Endodermal cell (in vitro differentiated cells): ENCODE results near the gene ARID4B. TPM values are rescaled to one million over a fixed set of nuclear protein-coding genes. Genes with fewer than 3 reads are reported as not detected.

Source experiments
- DNase-seq: peaks from one replicate; pipeline ENCODE4 v3.0.0-alpha.2; 2017
- H3K27ac ChIP-seq: 2 replicates; pipeline ENCODE4 v1.5.1; 2013; ENCODE audit warnings: mild to moderate bottlenecking, low read depth, low read length, moderate library complexity
- H3K27me3 ChIP-seq: 2 replicates; pipeline ENCODE4 v1.6.1; 2013; ENCODE audit warnings: mild to moderate bottlenecking, low read length, moderate library complexity; ENCODE audit not compliant: insufficient read depth, control insufficient read depth, poor library complexity, severe bottlenecking
- H3K36me3 ChIP-seq: 2 replicates; pipeline ENCODE4 v1.7.0; 2013; ENCODE audit warnings: mild to moderate bottlenecking, low read length, moderate library complexity; ENCODE audit not compliant: control insufficient read depth, insufficient read depth
- H3K4me1 ChIP-seq: one replicate; pipeline ENCODE4 v1.7.0; 2013; ENCODE audit warnings: low read length; ENCODE audit not compliant: control insufficient read depth, insufficient read depth
- H3K4me3 ChIP-seq: 2 replicates; pipeline ENCODE4 v1.5.1; 2013; ENCODE audit warnings: mild to moderate bottlenecking, low read length, moderate library complexity
- H3K9ac ChIP-seq: 2 replicates; pipeline ENCODE4 v1.6.1; 2013; ENCODE audit warnings: mild to moderate bottlenecking, low read length, moderate library complexity; ENCODE audit not compliant: poor library complexity, severe bottlenecking; ENCODE audit errors: extremely low read depth
- H3K9me3 ChIP-seq: 2 replicates; pipeline ENCODE4 v1.6.1; 2013; ENCODE audit warnings: mild to moderate bottlenecking, low read length, moderate library complexity; ENCODE audit not compliant: control insufficient read depth
- H3K27ac Mint-ChIP-seq: 2 replicates; pipeline ENCODE4 v1.8.0; 2020; ENCODE audit warnings: mixed read lengths
- H3K27me3 Mint-ChIP-seq: 2 replicates; pipeline ENCODE4 v1.8.0; 2021; ENCODE audit warnings: mild to moderate bottlenecking, mixed read lengths; ENCODE audit not compliant: insufficient read depth
- H3K36me3 Mint-ChIP-seq: 2 replicates; pipeline ENCODE4 v1.8.0; 2020; ENCODE audit warnings: low read depth, mixed read lengths
- H3K4me1 Mint-ChIP-seq: 2 replicates; pipeline ENCODE4 v1.8.0; 2020; ENCODE audit warnings: mixed read lengths
- H3K4me3 Mint-ChIP-seq: 2 replicates; pipeline ENCODE4 v1.8.0; 2020; ENCODE audit warnings: mild to moderate bottlenecking, moderate library complexity, mixed read lengths
- H3K9me3 Mint-ChIP-seq: 2 replicates; pipeline ENCODE4 v1.8.0; 2020; ENCODE audit warnings: mild to moderate bottlenecking, mixed read lengths
- CTCF ChIP-seq: fragments of 200-600 bp; sonication (generic); conservative IDR thresholded peaks from 2 replicates; pipeline ENCODE4 v1.5.0; 2021; ENCODE audit warnings: antibody characterized with exemption, mild to moderate bottlenecking
- WGBS, 2 experiments: methylation state at CpG; one replicate each; pipeline versions ENCODE4 v1.1.5 to v1.1.7; 2013; ENCODE audit warnings: missing lambda C conversion rate in 2 of 2, mixed read lengths in 1 of 2; ENCODE audit not compliant: insufficient coverage in 1 of 2, insufficient read length in 1 of 2; 5-methylcytosine and 5-hydroxymethylcytosine counted together
- total RNA-seq, 2 donors: library from RNA; stranded (reverse); fragmentation: NEBNext Ultra II Directional in 1 of 2; extraction: Animal tissue kit (Norgen Biotek cat#: 25700) in 1 of 2; gene quantifications; 2 replicates in 1 of 2; 3 replicates in 1 of 2; pipeline ENCODE4 v1.2.1, GENCODE V29; 2021

The ARID4B gene
- total RNA-seq, 2 donors from 2014 or later = 40.6 to 43.1 TPM

GRCh38 chr1:235268379-235269125, 59.4 kb downstream of the ARID4B start:
- Histone ChIP-seq H3K9me3 (no peaks in the 10 kb centered on the region), H3K27me3 (no peaks in the 10 kb centered on the region), H3K9ac (no peak overlapping the region), H3K4me1 (no peaks in the 10 kb centered on the region), H3K36me3 (no peaks in the 10 kb centered on the region), H3K4me3 (no peak overlapping the region), H3K27ac (no peak overlapping the region)
- H3K36me3 Mint-ChIP-seq = peaks cover 9% of the 10 kb centered on the region
- H3K4me3 Mint-ChIP-seq = no peak overlapping the region
- H3K27ac Mint-ChIP-seq = no peak overlapping the region
- H3K9me3 Mint-ChIP-seq = no peaks in the 10 kb centered on the region
- no peaks in the 10 kb centered on the region for H3K27me3 Mint-ChIP-seq
- H3K4me1 Mint-ChIP-seq = peaks cover 17% of the 10 kb centered on the region
- DNase-seq = no peak
- WGBS, 2 experiments = 81 to 94% methylated on average over 6 to 11 of the region's 11 CpGs
- TF ChIP-seq CTCF = no peak

DNA sequence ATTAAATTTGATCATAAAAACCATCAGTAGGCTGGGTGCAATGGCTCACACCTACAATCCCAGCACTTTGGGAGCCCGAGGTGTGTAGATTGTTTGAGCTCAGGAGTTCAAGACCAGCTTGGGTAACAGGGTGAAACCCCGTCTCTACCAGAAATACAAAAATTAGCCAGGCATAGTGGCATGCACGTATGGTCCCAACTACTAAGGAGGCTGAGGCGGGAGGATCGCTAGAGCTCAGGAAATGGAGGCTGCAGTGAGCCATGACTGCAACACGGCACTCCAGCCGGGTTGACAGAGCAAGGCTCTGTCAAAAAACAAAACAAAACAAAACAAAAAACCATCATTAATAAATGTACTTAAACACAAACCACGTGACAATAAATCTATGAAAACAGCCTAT, 61.0 kb downstream of the ARID4B start:
- no peak for DNase-seq
- Histone ChIP-seq H3K36me3 (no peaks in the 10 kb centered on the region), H3K27ac (no peak overlapping the region), H3K4me1 (no peaks in the 10 kb centered on the region), H3K9ac (no peak overlapping the region), H3K4me3 (no peak overlapping the region), H3K27me3 (no peaks in the 10 kb centered on the region), H3K9me3 (no peaks in the 10 kb centered on the region)
- no peaks in the 10 kb centered on the region for H3K9me3 Mint-ChIP-seq
- H3K4me1 Mint-ChIP-seq = peaks cover 17% of the 10 kb centered on the region
- WGBS, 2 experiments = 80 to 95% methylated on average over 2 to 8 of the region's 8 CpGs
- H3K4me3 Mint-ChIP-seq = no peak overlapping the region
- TF ChIP-seq CTCF = no peak
- H3K27ac Mint-ChIP-seq = no peak overlapping the region
- no peaks in the 10 kb centered on the region for H3K27me3 Mint-ChIP-seq
- peaks cover 7% of the 10 kb centered on the region for H3K36me3 Mint-ChIP-seq

DNA sequence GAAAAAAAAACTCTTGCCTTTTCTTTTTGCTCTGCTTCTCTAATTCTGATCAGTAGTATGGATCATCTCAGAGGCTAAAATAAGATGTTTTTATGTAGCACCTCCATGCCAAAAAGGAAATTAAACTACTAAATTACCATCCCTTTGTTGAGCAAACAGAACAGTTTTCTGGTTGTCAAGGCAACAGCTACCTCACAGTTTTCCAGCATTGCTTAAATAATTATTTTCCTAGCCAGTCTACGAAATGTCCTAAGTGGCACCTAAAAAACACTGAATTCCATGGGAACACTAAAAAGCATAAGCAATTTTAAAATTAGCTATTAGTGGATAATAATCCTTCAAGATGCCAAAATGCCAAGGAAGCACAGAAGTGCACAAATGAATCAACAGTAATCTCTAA, 61.7 kb downstream of the ARID4B start:
- WGBS, 2 experiments = 83 to 92% methylated on average over 1 of the region's 1 CpG
- H3K27me3 Mint-ChIP-seq = no peaks in the 10 kb centered on the region
- no peak overlapping the region for H3K4me3 Mint-ChIP-seq
- H3K36me3 Mint-ChIP-seq = peaks cover 6% of the 10 kb centered on the region
- Histone ChIP-seq H3K9me3 (no peaks in the 10 kb centered on the region), H3K9ac (no peak overlapping the region), H3K27ac (no peak overlapping the region), H3K4me3 (no peak overlapping the region), H3K36me3 (no peaks in the 10 kb centered on the region), H3K27me3 (no peaks in the 10 kb centered on the region), H3K4me1 (no peaks in the 10 kb centered on the region)
- H3K4me1 Mint-ChIP-seq = peaks cover 17% of the 10 kb centered on the region
- H3K9me3 Mint-ChIP-seq = no peaks in the 10 kb centered on the region
- H3K27ac Mint-ChIP-seq = no peak overlapping the region
- TF ChIP-seq CTCF = no peak
- no peak for DNase-seq
